ENCODE results near the gene STC2. TPM values are rescaled to one million over a fixed set of nuclear protein-coding genes. Genes with fewer than 3 reads are reported as not detected.

Gene STC2
- total and polyA plus RNA-seq, 2 of the 4 experiments (the other 2 are of a cell fraction): 87.5 to 270 TPM

DNA sequence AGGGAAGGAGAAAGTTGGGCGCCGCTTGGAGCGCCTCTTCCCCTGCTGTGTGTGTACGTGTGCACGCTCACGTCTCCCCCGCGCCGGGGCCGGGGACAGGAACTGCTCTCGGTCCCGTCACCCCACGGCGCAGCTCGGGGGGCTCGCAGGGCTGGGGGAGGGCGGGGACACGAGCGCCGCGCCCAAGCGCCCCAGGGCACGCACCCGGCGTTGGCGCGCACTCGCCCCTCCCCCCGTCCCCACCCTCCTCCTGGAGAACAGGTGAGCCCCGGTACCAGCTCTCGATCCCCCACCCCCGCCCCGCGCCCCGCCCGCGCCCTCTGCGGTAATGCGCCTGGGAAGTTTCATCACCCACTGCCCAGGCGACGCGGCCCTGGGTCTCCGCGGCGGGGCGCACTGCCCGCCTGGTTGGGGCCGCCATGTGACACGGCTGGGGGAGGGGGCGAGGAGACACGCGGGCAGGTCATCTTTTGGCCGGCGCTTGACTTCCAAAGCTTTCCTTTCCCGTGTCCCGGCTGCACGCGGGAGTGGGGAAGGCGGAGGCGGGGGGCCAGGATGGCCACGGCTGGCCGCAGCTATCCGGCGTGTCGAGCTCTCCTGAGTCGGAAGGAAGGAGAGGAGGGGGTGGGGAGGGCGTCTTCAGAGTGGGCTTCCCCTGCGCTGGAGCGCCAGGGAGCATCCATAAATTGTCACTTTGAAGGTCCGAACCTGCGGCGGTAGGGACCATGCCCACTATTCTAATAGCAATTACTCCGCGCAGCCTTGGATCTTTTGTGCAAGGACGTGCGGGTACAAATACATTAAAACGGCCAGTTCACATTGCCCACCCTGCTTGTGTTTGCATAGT is 1.5 kb upstream of the STC2 start:
- WGBS, 2 experiments (ENCODE audit: extremely low coverage in 2 of 2, insufficient read length in 1 of 2): 4% methylated on average over 15 of the region's 77 CpGs; no CpG with 5 or more reads in 1 of the 2 experiments
- intact Hi-C loops (cut with micrococcal nuclease) (loop anchor here (2.0 to 5.0 kb wide), 2 partner anchors 68 to 287 kb away; partner anchors contain the start of gene BOD1), in situ Hi-C loops (cut with MboI; ENCODE audit: low sequenced_read_pairs) (no loop called here), dilution Hi-C loops (cut with HindIII; ENCODE audit: low sequenced_read_pairs, unreplicated experiment) (no loop called here)
- peak overlapping the region; percentile 55 for H2BK5ac ChIP-seq (ENCODE audit: low read depth, low read length, poor library complexity, severe bottlenecking)
- DNase-seq (no peak), ATAC-seq (ENCODE audit: low read depth) (peak; percentile 3; the same call in 1 of the 2 replicates)
- no peaks in the 10 kb centered on the region for H3K9me3 ChIP-seq (ENCODE audit: control insufficient read depth, insufficient read depth, low read length)
- peak overlapping the region; percentile 95 for H2AK5ac ChIP-seq (ENCODE audit: low read depth, low read length)
- peaks cover 16% of the 10 kb centered on the region for H3K4me1 ChIP-seq (ENCODE audit: control insufficient read depth, insufficient read depth, low read length)
- H2BK20ac ChIP-seq (ENCODE audit: low read depth, low read length): peak overlapping the region; percentile 78
- peak overlapping the region; percentile 80; the same call in 1 of the 2 replicates for H3K18ac ChIP-seq (ENCODE audit: low read depth, low read length)
- CTCF ChIA-PET: interaction anchor here (0.9 to 4.9 kb wide), 2 partner anchors 37 to 286 kb away, joined by 3 to 40 read pairs; partner anchors contain the start of gene BOD1
- H3K14ac ChIP-seq (replicated peaks; ENCODE audit: low read depth, low read length): peak overlapping the region; percentile 71
- peak overlapping the region; percentile 88 for H3K4ac ChIP-seq (ENCODE audit: low read depth, low read length)
- peak overlapping the region; percentile 51; the same call in 1 of the 3 replicates for H2BK15ac ChIP-seq (ENCODE audit: low read depth, low read length)
- no TSS peak for BruUV-seq (replicated peaks)
- H3K36me3 ChIP-seq (ENCODE audit: control insufficient read depth, insufficient read depth, low read length): peaks cover 14% of the 10 kb centered on the region
- H3K9ac ChIP-seq (ENCODE audit: low read depth, low read length): peak overlapping the region; percentile 83
- peak overlapping the region; percentile 79; the same call in 1 of the 2 replicates for H3K56ac ChIP-seq (ENCODE audit: extremely low read depth, insufficient read depth, low read length)
- peak overlapping the region; percentile 89 for H4K91ac ChIP-seq (ENCODE audit: insufficient read depth, low read depth, low read length)
- peak overlapping the region; percentile 88 for H2AFZ ChIP-seq (replicated peaks; ENCODE audit: low read length, poor library complexity)
- peak overlapping the region; percentile 89 for H3K4me3 ChIP-seq (ENCODE audit: insufficient read depth, low read depth, low read length)
- peaks cover 9% of the 10 kb centered on the region for H3K9me1 ChIP-seq (ENCODE audit: insufficient read depth, low read length)
- peak overlapping the region; percentile 94 for H2AK9ac ChIP-seq (replicated peaks; ENCODE audit: low read depth, low read length, poor library complexity)
- peak overlapping the region; percentile 85 to 88; a peak in 2 of 4 replicates for H4K8ac ChIP-seq (ENCODE audit: low read depth in 2 of 2, low read length in 2 of 2)
- peaks cover 11 to 35% of the 10 kb centered on the region in 2 experiments for H3K79me1 ChIP-seq (ENCODE audit: low read depth in 1 of 2, low read length in 2 of 2)
- no peaks in the 10 kb centered on the region for H3K27me3 ChIP-seq (ENCODE audit: control insufficient read depth, insufficient read depth, low read length)
- peak overlapping the region; percentile 85 for H3K27ac ChIP-seq (ENCODE audit: insufficient read depth, low read length)
- POLR2A ChIA-PET (ENCODE audit: unreplicated experiment): interaction anchor here (0.7 kb wide), 2 partner anchors 9 to 23 kb away, joined by 3 to 10 read pairs; no protein-coding TSS in a partner anchor
- peaks cover 29% of the 10 kb centered on the region for H4K20me1 ChIP-seq (ENCODE audit: insufficient read depth, low read length)
- peak overlapping the region; percentile 88 for H3K4me2 ChIP-seq (ENCODE audit: low read depth, low read length)
- H4K5ac ChIP-seq (ENCODE audit: low read depth, low read length): peak overlapping the region; percentile 76
- H2BK120ac ChIP-seq (ENCODE audit: low read depth, low read length): peak overlapping the region; percentile 83
- H3K23ac ChIP-seq (ENCODE audit: low read depth, low read length): peak overlapping the region; percentile 60
- no peak for TF ChIP-seq BHLHE40 (IDR thresholded peaks at IDR 0.05; ENCODE audit: low read depth, low read length)
- no peak for TF ChIP-seq FOS (IDR thresholded peaks at IDR 0.05; ENCODE audit: low read depth, low read length)
- no peak for TF ChIP-seq RAD21 (IDR thresholded peaks at IDR 0.05; ENCODE audit: low read length)
- TF ChIP-seq USF2 (IDR thresholded peaks at IDR 0.05; ENCODE audit: low read depth, low read length): peak; percentile 55; the same call in 1 of the 2 replicates
- no peak for TF ChIP-seq MAZ (IDR thresholded peaks at IDR 0.05; ENCODE audit: borderline replicate concordance, low read depth, low read length)
- peak; percentile 17; the same call in 1 of the 2 replicates for TF ChIP-seq CEBPB (IDR thresholded peaks at IDR 0.05; ENCODE audit: low read depth, low read length)
- TF ChIP-seq CHD1 (IDR thresholded peaks at IDR 0.05; ENCODE audit: low read depth, low read length): no peak
- no peak for TF ChIP-seq MXI1 (IDR thresholded peaks at IDR 0.05; ENCODE audit: borderline replicate concordance, low read depth, low read length)
- no peak for TF ChIP-seq SMC3 (IDR thresholded peaks at IDR 0.05; ENCODE audit: low read depth, low read length)
- no peak for TF ChIP-seq RCOR1 (IDR thresholded peaks at IDR 0.05; ENCODE audit: insufficient replicate concordance, low read length)
- TF ChIP-seq POLR2A (IDR thresholded peaks at IDR 0.05; ENCODE audit: low read depth, low read length): no peak
- TF ChIP-seq RFX5 (IDR thresholded peaks at IDR 0.05; ENCODE audit: low read depth, low read length): no peak
- TF ChIP-seq CTCF (conservative IDR thresholded peaks at IDR 0.05; ENCODE audit: low read depth, low read length): no peak
- TF ChIP-seq MAFK (IDR thresholded peaks at IDR 0.05; ENCODE audit: low read depth, low read length): no peak

All from IMR-90 (cell line).